Adrenal gland (tissue), 5 donors: ENCODE results near the gene SMIM24.

Experiments used
- CTCF ChIP-seq, 6 experiments: fragments of 450-650 bp in 4 of 6; fragments of 200-600 bp in 2 of 6; sonication (generic) in 1 of 6; IDR thresholded peaks; 1 replicate in 5 of 6; 2 replicates in 1 of 6; pipeline versions ENCODE4 v1.5.1 to v1.8.0; 2016 to 2021; ENCODE audit warnings: antibody characterized with exemption in 6 of 6, mild to moderate bottlenecking in 2 of 6, moderate library complexity in 1 of 6
- POLR2A ChIP-seq, 2 donors: fragments of 450-650 bp; IDR thresholded peaks; one replicate each; pipeline ENCODE4 v1.6.1; 2017; ENCODE audit warnings: antibody characterized with exemption in 2 of 2, mild to moderate bottlenecking in 2 of 2, moderate library complexity in 1 of 2
- donor health status: DM: no; HTN: no; CAD: no.

- no peak for TF ChIP-seq CTCF (IDR thresholded peaks at IDR 0.05)
- TF ChIP-seq POLR2A (IDR thresholded peaks at IDR 0.05), result no peak
Observed at GRCh38 chr19:3444695-3445234, 35.6 kb downstream of the SMIM24 start.
